K562 (cell line): ENCODE results near the gene LYG2. TPM values are rescaled to one million over a fixed set of nuclear protein-coding genes. Genes with fewer than 3 reads are reported as not detected.

Experiments used
- ATAC-seq: fragments of 200-7000 bp; cut with Tn5 transposase; 3 replicates; pipeline ENCODE4 v1.9.1; 2020; ENCODE audit warnings: moderate library complexity
- BruUV-seq: library from RNA; stranded (reverse); fragments of 400-500 nt; replicated peaks from 2 replicates; lab custom pipeline; 2021; lab: Mats Ljungman, UMichigan
- CTCF ChIA-PET: fragments of 300-600 bp; formaldehyde crosslinking; extraction: SDS; loops from one replicate; lab custom pipeline; 2021; ENCODE audit warnings: low intra/inter-chr PET ratio; lab: Yijun Ruan, JAX
- POLR2A ChIA-PET: fragments of 300-600, 350-650 bp; sonication (Branson Sonifier 250); formaldehyde crosslinking; extraction: SDS; loops from one replicate; lab custom pipeline; 2021; ENCODE audit warnings: antibody characterized with exemption, inconsistent platforms; lab: Yijun Ruan, JAX
- DNase-seq, 4 experiments: peaks; one replicate each; pipeline versions ENCODE4 v3.0.0 to v3.0.0-alpha.2; 2011 to 2018; ENCODE audit warnings: low spot score in 3 of 4, mixed read lengths in 3 of 4; ENCODE audit errors: extremely low read depth in 1 of 4
- FAIRE-seq: peaks from 2 replicates; lab custom pipeline; 2011; peaks lifted over from hg19 to GRCh38; lab: Jason Lieb, UNC
- H2AFZ ChIP-seq: 2 replicates; pipeline ENCODE4 v1.6.0; 2011; ENCODE audit warnings: low read depth, low read length, control low read depth, inconsistent platforms
- H3K27ac ChIP-seq: fragments of 200-600 bp; 3 replicates; pipeline ENCODE4 v1.8.0; 2011; ENCODE audit warnings: low read depth, mild to moderate bottlenecking, control low read depth, inconsistent platforms, low read length, moderate library complexity, mixed read lengths; ENCODE audit errors: extremely low read depth
- H3K27me3 ChIP-seq, 2 experiments: fragments of 300-600 bp in 1 of 2; 2 replicates in 1 of 2; 3 replicates in 1 of 2; pipeline versions ENCODE4 v1.6.0 to v1.8.0; 2011; ENCODE audit warnings: inconsistent platforms in 2 of 2, low read length in 2 of 2, mild to moderate bottlenecking in 1 of 2, mixed read lengths in 1 of 2, moderate library complexity in 1 of 2; ENCODE audit not compliant: control insufficient read depth in 2 of 2, insufficient read depth in 2 of 2
- H3K36me3 ChIP-seq: fragments of 300-600 bp; 3 replicates; pipeline ENCODE4 v1.8.0; 2011; ENCODE audit warnings: mild to moderate bottlenecking, low read length, inconsistent platforms; ENCODE audit not compliant: control insufficient read depth, insufficient read depth
- H3K4me1 ChIP-seq, 2 experiments: fragments of 200-600 bp in 1 of 2; replicated peaks in 1 of 2; 2 replicates in 1 of 2; 3 replicates in 1 of 2; pipeline versions ENCODE4 v1.5.1 to v1.8.0; 2011; ENCODE audit warnings: inconsistent platforms in 2 of 2, low read length in 2 of 2, mild to moderate bottlenecking in 1 of 2, mixed read lengths in 1 of 2, moderate library complexity in 1 of 2; ENCODE audit not compliant: control insufficient read depth in 2 of 2, insufficient read depth in 2 of 2
- H3K4me2 ChIP-seq: 2 replicates; pipeline ENCODE4 v1.6.1; 2011; ENCODE audit warnings: low read length, control low read depth, inconsistent platforms, mixed read lengths; ENCODE audit not compliant: insufficient read depth
- H3K4me3 ChIP-seq: fragments of 200-600 bp; sonication (generic), shearing (Covaris generic); 2 replicates; pipeline ENCODE4 v1.5.1; 2016; ENCODE audit warnings: control low read depth, inconsistent platforms
- H3K79me2 ChIP-seq: fragments of 200-600 bp; 3 replicates; pipeline ENCODE4 v1.8.0; 2011; ENCODE audit warnings: low read length, inconsistent platforms; ENCODE audit not compliant: control insufficient read depth, insufficient read depth
- H3K9ac ChIP-seq, 2 experiments: 2 replicates each; pipeline versions ENCODE4 v1.6.0 to v1.6.1; 2011; ENCODE audit warnings: low read depth in 2 of 2, low read length in 2 of 2, control low read depth in 1 of 2, inconsistent platforms in 1 of 2, mild to moderate bottlenecking in 1 of 2, mixed read lengths in 1 of 2; ENCODE audit not compliant: insufficient read depth in 1 of 2
- H3K9me1 ChIP-seq: one replicate; pipeline ENCODE4 v1.6.0; 2011; ENCODE audit warnings: inconsistent platforms, mild to moderate bottlenecking, low read length, moderate library complexity; ENCODE audit not compliant: control insufficient read depth, insufficient read depth
- H3K9me3 ChIP-seq: replicated peaks from 2 replicates; pipeline ENCODE4 v1.5.1; 2011; ENCODE audit warnings: low read depth, low read length, inconsistent platforms; ENCODE audit not compliant: control insufficient read depth, insufficient read depth
- H4K20me1 ChIP-seq: replicated peaks from 2 replicates; pipeline ENCODE4 v1.6.1; 2011; ENCODE audit warnings: low read length, inconsistent platforms, mixed read lengths; ENCODE audit not compliant: control insufficient read depth, insufficient read depth
- BDP1 ChIP-seq: IDR thresholded peaks from 3 replicates; pipeline ENCODE4 v1.6.1; 2011; ENCODE audit not compliant: insufficient read length, insufficient read depth
- FIP1L1 ChIP-seq: fragments of 200-400 bp; formaldehyde crosslinking; IDR thresholded peaks from 2 replicates; pipeline ENCODE4 v1.6.1; 2018; ENCODE audit warnings: mild to moderate bottlenecking, low read depth, low read length; ENCODE audit not compliant: poor library complexity, severe bottlenecking
- GTF3C2 ChIP-seq: IDR thresholded peaks from 3 replicates; pipeline ENCODE4 v1.6.1; 2011; ENCODE audit warnings: borderline replicate concordance, mild to moderate bottlenecking, moderate library complexity; ENCODE audit not compliant: insufficient read length; ENCODE audit errors: extremely low read depth
- HNRNPK ChIP-seq: fragments of 200-400 bp; formaldehyde crosslinking; IDR thresholded peaks from one replicate; pipeline ENCODE4 v1.6.1; 2018; ENCODE audit warnings: mild to moderate bottlenecking, low read depth, low read length; ENCODE audit not compliant: poor library complexity, severe bottlenecking
- WGBS: fragments of 100-300 bp; shearing (Covaris generic); methylation state at CpG from one replicate; pipeline ENCODE4 v1.1.6; 2016; ENCODE audit warnings: low coverage, mixed read lengths; ENCODE audit not compliant: insufficient coverage; ENCODE audit errors: missing lambda C conversion rate; 5-methylcytosine and 5-hydroxymethylcytosine counted together
- in situ Hi-C: fragments of 300-500 bp; cut with MboI; formaldehyde crosslinking; loops from 4 replicates; pipeline ENCODE4 v1.15.0; 2018; ENCODE audit warnings: inconsistent platforms, mixed read lengths
- intact Hi-C: fragments of 100-400 bp; cut with micrococcal nuclease; formaldehyde crosslinking; loops from 2 replicates; pipeline ENCODE4 v1.14.2; 2022
- polyA plus RNA-seq, 8 experiments: library from polyadenylated mRNA; depleted of rRNA in 4 of 8; stranded (reverse) in 5 of 8; unstranded in 3 of 8; fragments of >200 nt; fragmentation: Nextera tagmentation in 2 of 8; fragmentation: Illumina TruSeq in 1 of 8; extraction: Ambion mirVana in 2 of 8; extraction: Trizol in 1 of 8; gene quantifications; 2 replicates each; pipeline versions ENCODE4 v1.2.1 to v1.2.3, GENCODE V29; 2011 to 2014; ENCODE audit warnings: inconsistent platforms in 1 of 8, missing spikeins in 1 of 8
- total RNA-seq, 7 experiments: library from RNA; depleted of rRNA in 6 of 7; stranded (reverse); fragments of >200 nt in 6 of 7; fragmentation: Illumina TruSeq in 2 of 7; extraction: Trizol in 2 of 7; gene quantifications; 2 replicates each; pipeline versions ENCODE4 v1.2.1 to v1.2.3, GENCODE V29; 2011 to 2021; ENCODE audit warnings: low replicate concordance in 1 of 7

Gene LYG2
- total and polyA plus RNA-seq, 9 of the 15 experiments (the other 6 are each of a cell fraction or from before 2014, with no cell fraction given), result 0.15 to 0.21 (median 0.17) TPM; not detected in 6

- H3K79me2 ChIP-seq, result no peaks in the 10 kb centered on the region
- H3K4me3 ChIP-seq, result no peak overlapping the region
- H3K9me3 ChIP-seq, result no peaks in the 10 kb centered on the region
- H3K27me3 ChIP-seq, result peaks cover 0 to 9% of the 10 kb centered on the region in 2 experiments; a peak in 1 of 5 replicates
- in situ Hi-C loops (no loop called here), intact Hi-C loops (no loop called here)
- no peak overlapping the region for H2AFZ ChIP-seq
- 18% methylated on average over 4 of the region's 4 CpGs for WGBS
- no peak overlapping the region for H3K27ac ChIP-seq
- no peak for ATAC-seq
- no peaks in the 10 kb centered on the region for H3K36me3 ChIP-seq
- DNase-seq, result no peak
- no peak for TF ChIP-seq BDP1
- no peak for TF ChIP-seq GTF3C2
- TF ChIP-seq HNRNPK, result no peak
- no peak for TF ChIP-seq FIP1L1
- ChIA-PET CTCF (no interaction called here), POLR2A (no interaction called here)
- FAIRE-seq, result no peak
- no TSS peak for BruUV-seq
- H3K4me1 ChIP-seq, result no peaks in the 10 kb centered on the region
- H3K9me1 ChIP-seq, result no peaks in the 10 kb centered on the region
- H4K20me1 ChIP-seq, result no peaks in the 10 kb centered on the region
- H3K9ac ChIP-seq, result no peak overlapping the region
- H3K4me2 ChIP-seq, result no peak overlapping the region
Measured at GRCh38 chr2:99259465-99259864, 4.0 kb upstream of the LYG2 start.
